Stimulated activated CD8-positive, alpha-beta memory T cell treated with anti-CD3 and anti-CD28 coated beads, Interleukin-4, amount 100 ng/mL, for 4 hours (primary cell): Measurements from ENCODE around the gene CBFA2T3.

Experiments
- DNase-seq, 2 donors: peaks; one replicate each; pipeline ENCODE4 v3.0.0-alpha.2; 2020; ENCODE audit warnings: low read depth in 2 of 2, low spot score in 1 of 2

Gene CBFA2T3

DNA sequence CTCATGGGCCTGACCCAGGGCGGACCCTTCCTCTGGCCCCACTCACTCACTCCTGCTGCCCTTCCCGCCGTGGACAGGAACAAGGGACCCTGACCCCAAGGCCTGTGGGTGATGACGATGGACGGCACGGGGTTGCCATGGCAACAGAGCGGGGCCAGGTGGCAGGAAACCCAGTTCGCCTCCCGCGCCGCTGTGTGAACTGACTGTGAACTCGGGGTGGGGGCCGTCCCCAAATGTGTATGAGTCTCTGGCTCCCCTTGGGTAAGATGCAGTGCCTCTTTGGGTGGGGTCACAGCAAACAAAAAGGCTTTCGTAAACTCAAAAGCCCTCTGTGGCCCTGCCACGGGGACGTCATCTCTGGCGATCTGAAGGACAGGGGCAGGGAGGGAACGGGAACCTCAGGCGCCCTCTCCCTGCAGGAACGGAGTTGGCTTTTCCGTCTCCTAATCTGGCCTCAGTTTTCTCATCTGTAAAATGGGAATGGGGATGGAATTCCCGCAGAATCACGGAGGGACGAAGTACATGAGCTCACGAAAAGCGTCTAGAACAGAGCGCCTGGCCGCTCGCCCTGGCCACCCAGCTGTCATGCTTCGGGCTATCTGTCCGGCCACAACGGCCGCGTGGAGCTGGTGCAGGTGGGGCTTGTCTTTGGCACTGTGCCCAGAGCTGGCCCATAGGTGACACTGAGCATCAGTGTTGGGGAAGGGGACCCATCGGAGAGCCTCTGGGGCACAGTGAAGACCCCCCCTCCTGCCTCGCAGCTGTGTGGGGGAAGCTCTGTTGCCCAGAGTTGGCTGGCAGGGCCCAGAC, 65.7 kb downstream of the CBFA2T3 start:
- DNase-seq: no peak

DNA sequence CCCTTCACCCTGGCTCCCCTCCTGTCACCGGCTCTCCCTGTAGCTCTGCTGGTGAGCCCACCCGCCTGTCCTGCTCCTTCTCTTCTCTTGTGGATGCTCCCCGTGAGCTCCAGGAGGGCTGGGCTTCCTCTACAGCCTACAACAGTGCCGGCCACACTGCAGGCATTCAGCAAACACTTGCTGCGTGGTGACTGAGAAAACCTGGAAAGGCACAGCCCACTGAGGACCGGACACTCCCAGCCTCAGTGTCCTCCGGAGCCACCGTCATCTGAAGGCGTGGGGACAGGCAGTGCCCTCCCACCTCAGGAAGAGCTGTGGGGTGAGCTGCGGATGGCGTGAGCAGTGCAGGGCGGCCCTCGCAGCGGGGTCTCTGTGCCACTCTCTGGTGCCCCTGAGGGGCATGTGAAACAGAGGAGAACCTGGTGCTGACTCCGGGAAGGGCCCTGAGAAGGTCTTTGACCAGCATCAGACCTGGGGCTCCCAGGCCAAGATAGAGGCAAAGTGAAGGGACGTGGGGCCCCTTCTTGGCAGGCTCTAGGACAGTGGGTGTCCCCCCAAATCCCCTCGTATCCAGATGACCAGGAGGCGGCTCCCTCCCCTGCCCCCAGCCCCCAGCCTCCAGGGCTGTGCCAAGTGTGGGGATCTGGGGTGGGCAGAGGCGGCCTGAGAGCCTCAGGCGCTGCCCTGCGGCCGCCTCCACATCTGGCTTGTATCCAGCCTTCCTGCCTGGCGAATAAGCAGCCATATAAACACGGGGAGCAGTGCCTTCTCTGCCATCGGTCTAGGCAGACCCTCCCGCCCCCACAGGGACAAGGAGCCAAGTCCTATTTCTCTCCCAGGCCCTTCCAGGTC, 66.5 kb downstream of the CBFA2T3 start:
- no peak for DNase-seq

DNA sequence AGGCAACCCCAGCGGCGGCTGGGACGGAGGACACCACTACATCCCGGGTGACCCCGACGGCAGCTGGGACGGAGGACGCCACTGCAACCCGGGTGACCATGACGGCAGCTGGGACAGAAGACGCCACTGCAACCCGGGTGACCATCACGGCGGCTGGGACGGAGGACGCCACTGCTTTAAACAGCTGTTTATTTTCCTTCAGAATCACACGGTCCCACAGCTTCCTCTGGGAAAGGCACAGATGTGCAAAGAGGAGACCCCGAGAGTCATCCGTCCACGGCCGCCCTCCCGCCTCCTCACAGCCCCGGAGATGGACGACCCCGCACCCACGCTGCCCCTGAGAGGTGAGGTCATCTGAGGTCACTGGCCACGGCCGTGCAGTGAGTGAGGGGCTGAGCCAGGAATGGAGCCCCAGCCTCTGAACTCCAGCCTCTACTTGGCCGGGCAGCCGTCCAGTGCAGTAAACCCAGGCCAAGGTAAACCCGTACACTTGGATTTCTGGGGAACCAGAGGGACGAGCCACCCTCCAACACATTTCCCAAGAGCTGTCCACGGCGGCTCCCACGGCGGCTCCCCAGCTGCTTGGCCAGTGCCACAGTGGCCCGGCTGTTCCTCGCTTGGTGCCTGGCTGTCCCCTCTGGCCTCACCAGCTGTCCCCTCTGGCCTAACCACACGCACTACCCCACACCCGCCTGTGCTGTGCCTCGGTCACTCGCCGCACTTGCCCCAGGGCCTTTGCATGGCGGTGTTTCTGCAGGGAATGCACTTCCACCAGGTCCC, 67.4 kb downstream of the CBFA2T3 start:
- DNase-seq: no peak

DNA sequence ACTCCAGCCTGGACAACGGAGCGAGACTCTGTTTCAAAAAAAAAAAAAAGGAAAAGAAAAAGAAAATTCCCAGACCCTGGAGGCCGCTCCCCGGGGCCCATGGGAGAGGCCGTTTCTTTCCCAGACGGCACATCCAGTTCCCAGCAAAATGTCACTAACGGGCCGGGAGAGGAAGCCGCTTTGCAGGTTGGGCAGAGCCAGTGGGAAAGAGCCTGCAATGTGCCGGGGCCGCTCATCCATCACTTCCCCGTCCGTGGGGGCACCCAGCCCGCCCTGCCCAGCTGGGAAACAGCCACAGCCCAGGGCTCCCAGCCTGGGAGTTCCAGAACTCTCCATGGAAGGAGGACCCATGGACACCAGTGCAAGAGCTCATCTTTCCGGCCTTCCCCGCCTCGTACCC, 68.7 kb downstream of the CBFA2T3 start:
- DNase-seq: no peak

DNA sequence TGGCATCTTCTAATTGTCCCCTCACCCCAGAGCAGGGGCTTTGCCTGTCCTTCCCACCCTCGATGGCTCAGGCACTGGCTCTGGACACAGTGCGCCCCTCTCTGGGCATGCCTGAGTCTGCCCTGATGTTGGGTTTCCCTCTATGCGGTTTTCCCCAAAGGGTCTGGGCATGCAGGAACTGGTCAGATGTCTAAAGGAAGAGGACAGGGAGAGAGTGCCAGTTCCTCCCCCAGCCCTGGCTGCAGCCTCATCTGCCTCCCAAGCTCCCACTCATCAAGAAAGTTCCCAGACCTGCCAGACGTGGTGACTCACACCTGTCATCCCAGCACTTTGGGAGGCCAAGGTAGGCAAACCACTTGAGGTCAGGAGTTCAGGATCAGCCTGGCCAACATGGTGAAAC, 69.2 kb downstream of the CBFA2T3 start:
- no peak for DNase-seq

DNA sequence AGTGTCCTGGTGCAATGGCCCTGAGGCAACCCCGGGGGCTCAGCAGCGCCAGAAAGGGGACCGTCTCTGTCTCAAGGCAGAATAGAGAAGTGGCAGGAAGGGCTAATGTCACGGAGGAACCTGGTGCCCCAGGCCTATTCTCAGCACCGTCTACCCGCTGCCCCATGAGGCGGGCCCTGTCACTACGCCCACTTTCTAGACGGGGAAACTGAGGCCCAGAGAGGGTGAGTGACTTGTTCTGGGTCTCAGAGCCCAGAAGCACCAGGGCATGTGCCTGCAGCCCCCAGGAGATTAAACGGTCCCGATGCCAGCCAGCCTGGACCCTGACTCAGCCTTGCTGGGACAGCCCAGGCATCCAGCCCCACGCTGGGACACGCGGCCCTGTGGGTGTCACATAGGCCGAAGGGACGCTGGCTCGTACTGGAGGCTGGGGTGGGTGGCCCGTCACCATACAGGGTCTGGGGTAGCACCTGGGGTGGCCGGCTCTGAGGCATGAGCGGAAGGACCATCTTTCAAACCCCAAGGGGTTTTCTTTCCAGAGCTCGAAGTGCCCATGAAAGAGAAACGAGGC, 70.4 kb downstream of the CBFA2T3 start:
- DNase-seq: no peak

DNA sequence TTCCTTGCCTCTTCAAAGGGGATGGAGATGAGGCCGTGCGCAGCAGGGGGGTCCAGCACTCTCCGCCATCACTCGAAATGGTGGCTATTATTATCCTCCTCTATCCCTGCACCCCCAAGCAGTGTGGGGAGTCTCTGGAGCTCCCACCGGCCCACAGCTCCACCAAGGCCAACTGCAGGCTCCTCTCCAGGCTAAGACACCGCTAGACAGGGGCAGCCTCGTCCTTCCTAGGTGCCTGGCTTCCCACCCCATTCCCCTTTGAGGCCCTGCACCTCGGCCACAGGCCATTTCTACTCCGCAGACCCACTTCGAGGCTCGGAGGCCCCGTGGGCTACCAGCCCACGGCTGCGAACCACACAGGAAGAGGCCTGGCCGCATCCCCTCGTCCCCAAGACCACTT, 71.0 kb downstream of the CBFA2T3 start:
- DNase-seq: no peak

DNA sequence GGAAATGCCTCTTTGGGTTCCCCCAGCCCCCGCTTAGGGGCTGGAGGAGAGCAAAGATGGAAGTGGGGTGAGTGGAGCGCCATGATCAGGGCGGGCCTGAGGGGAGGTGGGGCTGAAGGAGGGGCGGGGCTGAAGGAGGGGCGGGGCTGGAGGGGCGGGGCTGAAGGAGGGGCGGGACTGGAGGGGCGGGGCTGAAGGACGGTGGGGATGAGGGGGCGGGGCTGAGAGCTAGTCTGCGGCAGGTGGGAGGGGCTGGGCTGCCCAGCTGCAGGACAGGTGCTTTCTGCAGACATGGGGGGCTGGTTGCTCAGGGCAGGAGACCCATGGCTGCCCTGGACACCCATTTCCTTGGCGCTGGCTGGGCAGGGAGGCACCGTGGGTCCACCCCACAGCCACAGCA, 71.4 kb downstream of the CBFA2T3 start:
- no peak for DNase-seq

DNA sequence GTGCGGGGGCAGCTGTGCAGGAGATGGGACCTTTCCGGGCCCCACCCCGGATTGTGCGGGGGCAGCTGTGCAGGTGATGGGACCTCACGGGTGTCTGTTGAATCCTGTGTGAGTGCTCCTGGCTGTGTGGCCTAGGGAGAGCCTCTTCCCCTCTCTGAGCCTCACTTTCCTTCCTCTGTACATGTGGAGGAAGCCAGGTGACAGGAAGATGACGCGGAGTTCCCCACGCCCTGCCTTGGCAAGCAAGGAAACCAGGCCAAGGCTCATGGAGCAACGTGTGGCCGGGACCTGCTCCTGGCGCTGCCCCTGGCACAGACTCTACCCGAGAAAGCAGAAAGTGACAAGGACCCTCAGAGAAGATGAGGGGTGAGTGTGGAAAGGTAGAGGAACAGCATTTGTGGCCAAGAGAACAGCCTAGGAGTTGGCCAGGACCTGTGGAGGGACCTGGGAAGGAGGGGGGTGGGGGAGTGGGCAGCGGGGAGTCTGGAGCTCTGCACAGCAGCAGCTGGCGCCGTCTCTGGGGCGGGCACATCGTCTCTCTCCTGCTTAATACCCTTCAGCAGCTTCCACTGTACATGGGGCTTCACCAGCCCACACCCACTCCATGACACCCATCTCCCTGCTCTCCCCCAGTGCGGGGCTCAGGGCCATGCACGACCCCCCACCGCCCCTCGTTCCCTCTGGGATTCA, 72.2 kb downstream of the CBFA2T3 start:
- DNase-seq: no peak

DNA sequence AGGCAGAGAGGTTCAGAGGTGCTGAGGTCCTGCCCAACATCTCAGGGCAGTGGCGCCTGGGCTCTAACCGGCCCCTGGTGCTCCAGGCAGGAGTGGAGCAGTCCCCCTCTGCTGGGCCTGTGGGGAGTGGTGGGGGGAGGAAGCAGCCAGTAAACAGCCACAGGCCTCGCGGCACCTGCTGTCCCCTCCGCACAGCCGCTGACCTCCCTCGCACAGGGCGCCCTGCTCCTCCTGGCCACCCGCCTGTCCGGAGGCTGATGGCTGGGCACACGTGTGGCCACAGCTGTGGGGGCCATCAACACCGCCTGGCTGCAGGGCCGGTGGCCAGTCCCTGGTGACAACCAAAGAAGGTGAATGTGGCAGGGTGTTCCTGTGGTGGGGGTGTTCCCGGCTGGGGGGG, 73.7 kb downstream of the CBFA2T3 start:
- no peak for DNase-seq

DNA sequence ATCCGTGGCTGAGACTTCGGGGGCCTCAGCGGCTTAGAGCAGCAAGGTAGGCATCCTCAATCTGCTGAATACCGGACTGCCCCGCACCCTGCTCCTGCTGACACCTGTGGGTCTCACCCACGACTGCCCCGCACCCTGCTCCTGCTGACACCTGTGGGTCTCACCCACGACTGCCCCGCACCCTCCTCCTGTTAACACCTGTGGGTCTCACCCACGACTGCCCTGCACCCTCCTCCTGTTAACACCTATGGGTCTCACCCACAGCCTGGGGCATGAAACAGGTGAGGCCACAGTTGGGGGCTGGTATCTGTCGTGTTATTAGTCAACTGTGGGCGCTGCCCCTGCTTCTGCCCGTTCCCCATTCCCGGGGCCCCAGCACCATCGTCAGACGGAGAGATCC, 74.3 kb downstream of the CBFA2T3 start:
- DNase-seq: no peak

DNA sequence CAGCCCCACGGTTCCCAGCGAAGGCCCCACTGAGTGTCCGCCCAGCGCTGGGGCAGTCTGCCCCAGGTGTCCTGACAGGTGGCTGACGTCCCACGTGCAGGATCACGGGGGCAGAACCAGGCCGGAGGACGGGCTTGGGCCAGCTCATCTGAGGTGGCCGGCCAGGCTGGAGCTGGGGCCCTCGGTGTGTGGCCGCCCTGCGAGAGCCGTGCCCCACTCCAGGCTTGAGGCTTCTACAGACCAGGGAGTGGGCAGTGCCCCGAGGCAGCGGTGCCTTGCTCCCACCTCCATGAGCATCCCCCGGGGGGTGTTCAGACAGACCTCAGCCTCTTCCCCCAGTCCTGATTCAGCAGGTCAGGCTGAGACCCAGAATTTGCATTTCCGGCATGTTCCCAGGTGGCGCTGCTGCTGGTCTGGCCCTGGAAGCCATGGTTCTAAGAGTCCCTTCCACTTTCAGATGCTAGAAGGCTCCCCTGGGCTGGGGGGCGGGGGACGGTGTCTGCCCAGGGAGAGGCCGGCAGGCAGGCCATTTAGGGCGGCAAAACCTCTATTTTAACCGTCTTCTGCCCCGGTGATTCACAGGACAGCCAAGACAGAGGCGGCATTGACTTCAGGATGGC, 75.2 kb downstream of the CBFA2T3 start:
- no peak for DNase-seq

DNA sequence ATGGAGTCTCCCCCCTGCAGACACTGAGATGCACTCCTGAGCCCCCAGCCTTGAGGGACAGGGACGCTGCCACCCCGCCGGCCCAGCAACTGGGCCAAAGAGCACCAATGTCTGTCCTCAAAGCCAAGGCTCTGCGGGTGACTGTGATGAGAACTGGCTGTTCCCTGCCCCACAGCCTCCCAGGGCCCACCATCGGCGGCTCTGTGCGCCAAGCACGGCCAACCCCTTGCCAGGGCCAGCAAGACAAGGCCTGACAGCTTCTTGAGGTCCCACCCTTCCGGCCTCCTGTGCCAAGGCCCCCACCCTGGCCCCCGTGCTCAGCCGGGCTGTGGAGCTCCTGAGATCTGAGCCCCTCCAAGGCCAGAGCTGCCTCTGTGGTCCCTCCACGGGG, 76.3 kb downstream of the CBFA2T3 start:
- no peak for DNase-seq

DNA sequence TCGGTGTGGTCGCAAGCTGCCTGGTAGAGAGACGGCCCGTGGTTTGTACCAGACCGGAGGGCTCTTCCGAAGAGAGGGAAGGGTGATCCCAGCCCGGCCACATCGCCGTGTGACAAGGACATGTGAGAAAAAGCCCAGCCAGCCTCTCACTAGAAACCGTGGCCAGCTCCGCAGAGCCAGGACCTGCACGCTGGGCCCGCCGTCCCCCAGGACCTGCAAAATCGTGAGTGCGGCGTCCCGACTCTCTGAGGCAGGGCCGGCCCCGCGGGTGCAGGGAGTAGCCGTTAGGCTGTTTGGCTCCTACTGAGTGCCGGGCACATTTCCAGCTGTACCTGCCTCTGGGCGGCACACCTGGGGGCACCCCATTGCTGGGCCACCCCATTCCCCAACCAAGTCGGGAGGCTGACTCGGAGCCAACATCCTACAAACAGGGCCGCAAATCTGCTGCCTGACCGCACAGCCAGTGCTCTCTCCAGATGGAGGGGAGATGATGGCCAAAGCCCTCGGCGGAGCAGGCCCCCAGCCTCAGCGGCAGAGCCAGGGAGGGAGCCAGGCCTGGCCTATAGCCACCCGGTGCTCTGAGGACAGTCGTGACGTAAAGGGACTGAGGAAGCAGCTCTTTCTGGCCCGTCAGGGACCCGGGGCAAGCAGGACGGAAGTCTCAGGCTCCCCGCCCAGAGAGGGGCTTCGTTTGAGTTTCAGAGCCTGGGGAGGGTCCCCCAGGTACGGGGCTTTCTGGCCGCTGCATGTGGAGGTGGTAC, 76.9 kb downstream of the CBFA2T3 start:
- DNase-seq: no peak

DNA sequence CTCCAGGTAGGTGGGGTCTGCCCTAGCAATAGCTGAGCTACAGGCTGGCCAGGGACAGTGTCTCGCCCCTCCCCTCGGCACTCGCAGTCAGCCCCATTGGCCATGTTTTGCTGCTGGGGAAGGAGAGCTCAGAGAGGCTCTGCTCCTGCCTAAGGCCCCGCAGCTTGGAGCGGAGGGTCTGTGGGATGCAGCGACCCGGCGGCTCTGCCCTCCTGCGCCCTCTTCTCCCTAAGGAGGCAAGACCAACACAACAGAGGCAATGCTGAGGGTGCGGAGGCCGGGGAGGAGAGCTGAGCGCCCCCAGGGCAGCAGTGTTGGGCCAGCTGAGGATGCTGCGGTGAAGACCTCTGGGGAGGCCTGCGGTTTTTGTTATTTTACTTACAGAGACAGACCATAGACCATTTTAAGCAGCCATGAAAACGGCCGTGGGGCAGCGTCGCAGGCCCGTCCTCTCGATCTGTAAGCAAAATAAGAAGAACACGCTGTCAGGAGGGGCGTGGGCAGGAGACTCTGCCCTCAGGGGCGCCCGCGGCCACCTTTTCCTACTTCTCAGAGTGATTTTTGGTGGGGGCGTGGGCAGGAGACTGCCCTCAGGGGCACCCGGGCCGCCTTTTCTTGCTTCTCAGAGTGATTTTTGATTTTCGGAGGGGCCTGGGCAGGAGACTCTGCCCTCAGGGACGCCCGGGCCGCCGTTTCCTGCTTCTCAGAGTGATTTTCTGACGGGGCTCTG, 79.1 kb downstream of the CBFA2T3 start:
- no peak for DNase-seq

DNA sequence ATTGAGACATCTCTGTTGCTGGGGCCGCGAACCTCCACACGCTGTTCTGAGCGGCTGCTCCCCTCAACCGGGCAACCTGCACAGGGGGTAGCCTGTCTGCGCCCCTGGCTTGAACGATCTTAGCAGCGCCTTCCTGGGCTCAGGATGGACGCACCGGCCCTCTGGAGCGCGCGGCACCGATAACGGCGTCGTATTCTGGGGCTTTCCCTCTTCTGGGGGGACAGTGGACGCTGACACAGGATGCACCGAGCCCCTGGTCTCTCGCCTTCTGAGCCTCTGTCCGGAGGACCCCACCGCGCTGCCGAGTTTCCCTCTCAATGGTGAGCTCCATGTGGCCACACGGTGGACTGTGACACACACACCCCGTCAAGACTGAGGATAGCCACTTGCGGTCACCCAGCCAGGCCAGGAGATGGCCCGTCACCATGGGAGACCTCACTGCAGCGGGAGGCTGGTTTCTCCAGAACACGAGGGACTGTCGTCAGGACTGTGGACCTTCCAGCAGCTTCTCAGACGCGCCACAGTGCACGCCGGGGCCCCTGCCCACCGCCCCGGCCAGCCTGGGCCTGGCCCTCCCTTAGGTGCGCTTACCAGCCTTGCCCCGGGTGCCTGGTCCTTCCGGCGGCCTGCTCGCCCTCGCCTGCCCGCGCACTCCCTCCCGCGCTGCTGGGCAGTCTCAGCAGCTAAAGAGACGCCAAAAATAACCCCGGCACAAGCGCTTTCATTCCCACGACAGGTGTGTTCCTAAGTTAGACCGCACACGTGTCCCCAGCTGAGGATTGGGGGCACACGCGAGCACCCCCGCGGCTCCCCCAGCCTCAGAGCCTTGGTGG, 80.6 kb downstream of the CBFA2T3 start:
- no peak for DNase-seq

DNA sequence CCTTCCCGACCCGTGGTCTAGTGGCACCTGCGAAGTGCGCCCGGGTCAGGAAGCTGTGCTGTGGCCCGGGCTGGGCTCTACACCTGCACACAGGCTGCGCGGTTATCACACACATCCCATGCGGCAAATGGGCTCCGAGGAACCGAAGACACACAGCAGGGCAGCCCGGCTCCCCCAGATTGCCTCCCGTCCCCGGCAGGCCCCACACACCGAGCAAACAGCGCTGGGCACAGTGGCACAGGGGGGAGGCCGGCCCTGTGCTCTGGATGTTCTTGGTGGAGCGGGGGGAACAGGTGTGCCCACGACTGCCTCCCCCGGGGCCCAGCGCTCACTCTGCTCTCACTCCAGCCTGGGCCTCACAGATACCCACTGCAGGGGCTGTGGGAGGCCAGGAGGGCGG, 81.7 kb downstream of the CBFA2T3 start:
- no peak for DNase-seq

DNA sequence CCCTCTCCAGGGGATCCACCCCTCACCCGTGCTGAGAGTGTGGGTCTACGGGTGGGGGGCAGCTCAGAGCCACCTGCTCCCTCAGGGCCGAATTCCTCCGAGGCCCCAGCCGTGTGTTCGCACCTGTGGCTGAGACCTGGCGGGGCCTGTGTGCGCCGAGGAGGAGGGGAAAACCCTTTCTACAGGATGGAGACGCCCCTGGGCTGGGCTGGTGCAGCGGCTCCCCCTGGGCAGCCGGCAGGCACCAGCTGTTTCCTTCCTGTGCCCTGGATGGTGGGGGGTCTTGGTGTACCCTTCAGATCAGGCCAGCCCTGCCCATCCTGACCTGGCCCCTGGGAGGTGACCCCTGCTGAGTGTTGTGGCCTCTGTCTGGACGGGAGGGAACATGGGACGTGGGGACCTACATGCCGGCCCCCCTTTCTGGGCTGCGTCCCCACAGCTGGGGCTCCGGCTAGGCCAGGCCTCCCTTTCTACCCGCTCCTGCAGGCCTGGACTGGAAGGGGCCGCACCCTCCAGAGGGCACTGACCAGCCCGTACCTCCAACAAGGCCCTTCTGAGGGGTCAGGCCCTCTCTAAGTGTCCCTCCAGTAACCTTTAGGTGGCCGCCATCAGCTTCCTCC, 82.2 kb downstream of the CBFA2T3 start:
- DNase-seq: no peak
